ENCODE data around the gene COTL1. TPM values are rescaled to one million over a fixed set of nuclear protein-coding genes. Genes with fewer than 3 reads are reported as not detected.

COTL1 gene
- total and polyA plus RNA-seq, 12 donors, result 6.4 to 72.9 (median 9.7) TPM

- no peak overlapping the region for H3K4me3 ChIP-seq
- H3K9me3 ChIP-seq, result no peaks in the 10 kb centered on the region
- WGBS, 2 donors, result 93% methylated on average over 9 of the region's 9 CpGs
- DNase-seq, result no peak
- no peaks in the 10 kb centered on the region for H3K27me3 ChIP-seq
- peaks cover 6 to 36% (median 23%) of the 10 kb centered on the region in 9 donors for H3K4me1 ChIP-seq
- no peak overlapping the region for H3K27ac ChIP-seq
- ATAC-seq, result no peak
- no peaks in the 10 kb centered on the region for H3K36me3 ChIP-seq
- TF ChIP-seq CTCF (IDR thresholded peaks at IDR 0.05), result no peak
- intact Hi-C loops (cut with DNase I), result loop anchor here in 1 of 10 donors (5.0 kb wide), 1 partner anchor 61 kb away; no protein-coding TSS in a partner anchor
Observed at GRCh38 chr16:84535851-84536250, 82.0 kb downstream of the COTL1 start.

DNA sequence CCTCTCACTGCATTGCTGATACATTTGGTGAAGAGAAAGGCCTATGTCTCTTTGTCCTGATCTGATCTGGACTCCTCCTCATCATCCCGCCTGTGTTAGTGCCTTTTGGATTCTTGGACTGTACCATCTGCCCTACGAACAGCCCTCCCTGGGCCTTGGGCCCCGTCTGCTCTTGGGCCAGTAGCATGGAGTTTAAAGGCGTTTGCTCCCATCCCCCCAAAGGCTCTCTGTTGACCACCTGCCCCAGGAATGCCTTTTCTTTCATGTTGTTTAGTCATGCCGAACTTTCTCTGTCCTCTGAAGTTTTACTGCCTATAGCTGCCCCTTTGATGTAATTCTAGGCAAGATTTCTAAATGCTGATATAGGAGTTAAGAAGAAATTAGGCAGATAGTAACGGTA lies 82.5 kb downstream of the COTL1 start:
- H3K9me3 ChIP-seq, result no peaks in the 10 kb centered on the region
- no peak overlapping the region for H3K4me3 ChIP-seq
- WGBS, 2 donors, result 74 to 75% methylated on average over 6 of the region's 6 CpGs
- H3K27ac ChIP-seq, result no peak overlapping the region
- TF ChIP-seq CTCF (IDR thresholded peaks at IDR 0.05), result no peak
- ATAC-seq (no peak), DNase-seq (no peak)
- no peaks in the 10 kb centered on the region for H3K36me3 ChIP-seq
- H3K4me1 ChIP-seq, result peaks cover 6 to 36% (median 23%) of the 10 kb centered on the region in 9 donors
- intact Hi-C loops (cut with DNase I), result loop anchor here in 1 of 10 donors (5.0 kb wide), 1 partner anchor 62 kb away; no protein-coding TSS in a partner anchor
- H3K27me3 ChIP-seq, result no peaks in the 10 kb centered on the region

- Histone ChIP-seq H3K27ac (no peak overlapping the region), H3K27me3 (no peaks in the 10 kb centered on the region), H3K36me3 (no peaks in the 10 kb centered on the region), H3K4me1 (peaks cover 6 to 36% (median 23%) of the 10 kb centered on the region in 9 donors), H3K9me3 (peaks cover 0 to 5% (median 0%) of the 10 kb centered on the region in 11 donors), H3K4me3 (no peak overlapping the region)
- 92 to 95% methylated on average over 5 of the region's 5 CpGs for WGBS, 2 donors
- no peak for ATAC-seq
- intact Hi-C loops (cut with DNase I), result loop anchor here in 1 of 10 donors (5.0 kb wide), 1 partner anchor 62 kb away; no protein-coding TSS in a partner anchor
- no peak for DNase-seq
- no peak for TF ChIP-seq CTCF (IDR thresholded peaks at IDR 0.05)
Observed at GRCh38 chr16:84534815-84535214, 83.1 kb downstream of the COTL1 start.

DNA sequence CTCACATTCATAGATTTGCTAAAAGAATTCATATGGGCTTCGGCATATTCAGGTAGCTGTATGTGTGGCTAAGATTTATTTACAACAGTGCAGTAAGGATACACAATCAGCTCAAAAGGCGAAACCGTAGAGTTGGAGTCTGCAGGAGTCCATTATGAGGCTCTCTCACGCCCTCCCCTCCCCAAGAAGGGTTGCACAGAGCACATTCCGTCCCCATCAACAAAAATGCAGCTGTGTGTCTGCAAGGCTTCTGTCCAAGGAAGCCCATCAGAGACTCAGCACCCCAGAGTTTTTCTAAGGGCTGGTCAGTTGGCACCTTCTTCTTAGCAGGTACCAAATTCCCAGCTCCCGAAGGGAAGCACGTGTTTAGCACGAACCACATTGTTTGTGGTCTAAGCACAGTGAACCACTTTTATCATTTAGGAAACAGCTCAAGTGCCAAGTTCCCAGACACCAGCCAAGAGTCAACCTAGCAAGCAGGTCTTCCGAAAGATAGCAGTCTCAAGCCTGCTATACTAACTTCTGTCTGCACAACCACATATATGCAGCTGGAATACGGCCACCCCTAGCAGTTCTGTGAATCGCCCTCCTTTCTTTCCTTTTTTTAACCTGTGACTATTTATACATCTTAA lies 84.9 kb downstream of the COTL1 start:
- Histone ChIP-seq H3K9me3 (peaks cover 0 to 10% (median 0%) of the 10 kb centered on the region in 11 donors), H3K27ac (peak overlapping the region; percentile 24 to 86 (median 68)), H3K4me3 (no peak overlapping the region), H3K4me1 (peaks cover 7 to 46% (median 27%) of the 10 kb centered on the region in 9 donors), H3K36me3 (no peaks in the 10 kb centered on the region), H3K27me3 (no peaks in the 10 kb centered on the region)
- intact Hi-C loops (cut with DNase I), result no loop called here
- no peak for TF ChIP-seq CTCF (IDR thresholded peaks at IDR 0.05)
- ATAC-seq (peak in 3 of 8 donors; percentile 9 to 50 (median 13)), DNase-seq (no peak)
- WGBS, 2 donors, result 54 to 67% methylated on average over 11 of the region's 11 CpGs

Data from heart right ventricle (tissue), 16 donors.